ENCODE measurements around the gene THBS3.
A peak's percentile ranks its signal among the peaks of the same experiment; 100 is the strongest.
"Not testable (repeated sequence)": the region's sequence is repeated elsewhere in the genome, so short reads cannot be mapped to it uniquely, and the experiment has no call there.

Gene THBS3

GRCh38 chr1:155235375-155235774 lies 27.7 kb upstream of the THBS3 start:
- not testable (repeated sequence) for H3K27me3 ChIP-seq (ENCODE audit: control insufficient read depth in 1 of 2, insufficient read depth in 2 of 2, low read length in 2 of 2); H3K9me3 ChIP-seq (ENCODE audit: control insufficient read depth in 1 of 2, low read length in 2 of 2); H3K4me1 ChIP-seq (ENCODE audit: control insufficient read depth in 1 of 2, insufficient read depth in 2 of 2, low read length in 2 of 2); H3K9ac ChIP-seq (ENCODE audit: low read depth in 1 of 2, low read length in 2 of 2); H3K27ac ChIP-seq (ENCODE audit: low read depth, low read length); H3K4me3 ChIP-seq (ENCODE audit: low read depth in 1 of 2, low read length in 2 of 2)
- peaks cover 0 to 26% of the 10 kb centered on the region in 2 donors for H3K36me3 ChIP-seq (ENCODE audit: control insufficient read depth in 1 of 2, insufficient read depth in 2 of 2, low read length in 2 of 2)

GRCh38 chr1:155233502-155233901 lies 25.8 kb upstream of the THBS3 start:
- H3K27ac ChIP-seq (ENCODE audit: low read depth, low read length); H3K9me3 ChIP-seq (ENCODE audit: control insufficient read depth in 1 of 2, low read length in 2 of 2); H3K4me3 ChIP-seq (ENCODE audit: low read depth in 1 of 2, low read length in 2 of 2); H3K27me3 ChIP-seq (ENCODE audit: control insufficient read depth in 1 of 2, insufficient read depth in 2 of 2, low read length in 2 of 2); H3K9ac ChIP-seq (ENCODE audit: low read depth in 1 of 2, low read length in 2 of 2); H3K4me1 ChIP-seq (ENCODE audit: control insufficient read depth in 1 of 2, insufficient read depth in 2 of 2, low read length in 2 of 2): not testable (repeated sequence)
- H3K36me3 ChIP-seq (ENCODE audit: control insufficient read depth in 1 of 2, insufficient read depth in 2 of 2, low read length in 2 of 2): peaks cover 0 to 23% of the 10 kb centered on the region in 2 donors

DNA sequence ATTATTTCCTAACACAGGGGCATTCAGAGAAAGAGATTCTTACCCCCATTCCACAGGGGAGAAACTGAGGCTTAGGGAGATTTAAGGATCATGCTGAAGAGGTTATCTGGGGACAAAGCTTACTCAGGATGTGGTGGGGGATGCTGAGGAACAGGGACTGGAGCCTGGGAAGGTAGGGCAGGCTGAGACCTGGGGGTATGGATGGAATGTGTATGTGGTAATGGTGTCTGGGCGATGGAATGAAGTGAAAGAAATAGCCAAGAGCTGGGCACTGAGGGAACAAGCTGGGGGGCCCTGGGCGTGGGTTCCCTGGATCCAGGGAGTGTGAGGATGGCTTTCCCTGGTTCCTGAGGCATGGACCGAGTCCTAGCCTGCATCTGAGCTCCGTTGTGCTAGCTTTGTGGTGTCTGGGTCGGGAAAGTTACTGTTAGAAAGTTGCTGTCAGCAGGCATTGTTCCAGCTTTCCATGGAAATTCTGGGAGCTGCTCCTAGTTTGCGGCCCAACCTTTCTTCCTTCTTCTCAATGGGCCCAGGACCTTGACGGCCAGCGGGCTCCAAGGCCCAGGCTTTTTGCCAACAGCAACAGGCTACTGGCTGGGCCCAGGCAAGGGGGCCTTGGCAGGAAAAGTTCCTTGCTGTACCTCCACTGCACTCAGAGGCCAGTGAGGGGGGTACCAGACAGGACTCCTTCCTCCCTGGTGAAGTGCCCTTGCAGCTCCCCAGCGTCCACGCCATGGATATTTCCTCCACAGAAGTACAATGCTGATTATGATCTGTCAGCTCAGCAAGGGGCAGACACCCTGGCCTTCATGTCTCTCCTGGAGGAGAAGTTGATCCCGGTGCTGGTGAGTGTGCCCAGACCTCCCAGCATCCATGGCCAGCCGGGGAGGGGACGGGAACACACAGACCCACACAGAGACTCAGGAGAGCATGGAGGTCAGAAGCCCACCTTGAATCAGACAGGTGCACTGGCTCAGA lies 24.6 kb upstream of the THBS3 start:
- peaks cover 0 to 18% of the 10 kb centered on the region in 2 donors for H3K36me3 ChIP-seq (ENCODE audit: control insufficient read depth in 1 of 2, insufficient read depth in 2 of 2, low read length in 2 of 2)
- not testable (repeated sequence) for H3K27me3 ChIP-seq (ENCODE audit: control insufficient read depth in 1 of 2, insufficient read depth in 2 of 2, low read length in 2 of 2); H3K9ac ChIP-seq (ENCODE audit: low read depth in 1 of 2, low read length in 2 of 2); H3K27ac ChIP-seq (ENCODE audit: low read depth, low read length); H3K4me3 ChIP-seq (ENCODE audit: low read depth in 1 of 2, low read length in 2 of 2); H3K4me1 ChIP-seq (ENCODE audit: control insufficient read depth in 1 of 2, insufficient read depth in 2 of 2, low read length in 2 of 2); H3K9me3 ChIP-seq (ENCODE audit: control insufficient read depth in 1 of 2, low read length in 2 of 2)

DNA sequence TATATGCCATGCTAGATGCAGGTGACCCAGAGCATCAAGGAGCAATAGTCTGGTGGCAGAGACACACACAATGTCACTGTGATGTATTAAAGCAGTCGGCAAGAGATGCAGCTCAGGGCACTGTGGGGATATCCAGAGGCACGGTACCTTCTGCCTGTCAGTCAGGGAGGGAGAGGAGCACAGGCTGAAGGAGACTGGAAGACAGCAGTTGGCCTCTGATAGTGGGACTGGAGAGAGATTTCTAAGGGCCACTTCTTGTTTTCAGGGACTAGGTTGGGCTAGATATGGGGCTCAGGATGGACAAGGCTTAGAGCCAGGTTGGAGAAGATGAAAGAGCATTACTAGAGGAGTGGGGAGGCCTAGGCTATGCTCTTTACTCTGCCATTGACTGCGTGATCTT lies 23.6 kb upstream of the THBS3 start:
- H3K27ac ChIP-seq (ENCODE audit: low read depth, low read length): not testable (repeated sequence)

GRCh38 chr1:155228096-155228427 lies 20.4 kb upstream of the THBS3 start:
- Histone ChIP-seq H3K9me3 (ENCODE audit: control insufficient read depth in 1 of 2, low read length in 2 of 2) (no peaks in the 10 kb centered on the region), H3K9ac (ENCODE audit: low read depth in 1 of 2, low read length in 2 of 2) (peak overlapping the region; percentile 56 to 80), H3K4me3 (ENCODE audit: low read depth in 1 of 2, low read length in 2 of 2) (peak overlapping the region; percentile 72 to 83), H3K4me1 (ENCODE audit: control insufficient read depth in 1 of 2, insufficient read depth in 2 of 2, low read length in 2 of 2) (peaks cover 9 to 15% of the 10 kb centered on the region in 2 donors), H3K27me3 (ENCODE audit: control insufficient read depth in 1 of 2, insufficient read depth in 2 of 2, low read length in 2 of 2) (no peaks in the 10 kb centered on the region), H3K36me3 (ENCODE audit: control insufficient read depth in 1 of 2, insufficient read depth in 2 of 2, low read length in 2 of 2) (no peaks in the 10 kb centered on the region), H3K27ac (ENCODE audit: low read depth, low read length) (peak overlapping the region; percentile 60)

More for the DNA sequence above, 23.6 kb upstream of the THBS3 start:
- H3K27me3 ChIP-seq (ENCODE audit: control insufficient read depth in 1 of 2, insufficient read depth in 2 of 2, low read length in 2 of 2); H3K9ac ChIP-seq (ENCODE audit: low read depth in 1 of 2, low read length in 2 of 2); H3K36me3 ChIP-seq (ENCODE audit: control insufficient read depth in 1 of 2, insufficient read depth in 2 of 2, low read length in 2 of 2); H3K9me3 ChIP-seq (ENCODE audit: control insufficient read depth in 1 of 2, low read length in 2 of 2); H3K4me3 ChIP-seq (ENCODE audit: low read depth in 1 of 2, low read length in 2 of 2): not testable (repeated sequence)
- peaks cover 8 to 14% of the 10 kb centered on the region in 2 donors for H3K4me1 ChIP-seq (ENCODE audit: control insufficient read depth in 1 of 2, insufficient read depth in 2 of 2, low read length in 2 of 2)

- Histone ChIP-seq H3K4me3 (ENCODE audit: low read depth in 1 of 2, low read length in 2 of 2) (peak overlapping the region; percentile 75 to 83), H3K27me3 (ENCODE audit: control insufficient read depth in 1 of 2, insufficient read depth in 2 of 2, low read length in 2 of 2) (no peaks in the 10 kb centered on the region), H3K9ac (ENCODE audit: low read depth in 1 of 2, low read length in 2 of 2) (peak overlapping the region; percentile 73 to 84), H3K36me3 (ENCODE audit: control insufficient read depth in 1 of 2, insufficient read depth in 2 of 2, low read length in 2 of 2) (no peaks in the 10 kb centered on the region), H3K9me3 (ENCODE audit: control insufficient read depth in 1 of 2, low read length in 2 of 2) (no peaks in the 10 kb centered on the region), H3K4me1 (ENCODE audit: control insufficient read depth in 1 of 2, insufficient read depth in 2 of 2, low read length in 2 of 2) (peaks cover 9 to 15% of the 10 kb centered on the region in 2 donors), H3K27ac (ENCODE audit: low read depth, low read length) (peak overlapping the region; percentile 71)
Observed at GRCh38 chr1:155227261-155228095, 19.8 kb upstream of the THBS3 start.

GRCh38 chr1:155226910-155227260 lies 19.2 kb upstream of the THBS3 start:
- peak overlapping the region; percentile 71 for H3K27ac ChIP-seq (ENCODE audit: low read depth, low read length)
- H3K4me1 ChIP-seq (ENCODE audit: control insufficient read depth in 1 of 2, insufficient read depth in 2 of 2, low read length in 2 of 2): peaks cover 9 to 15% of the 10 kb centered on the region in 2 donors
- no peaks in the 10 kb centered on the region for H3K9me3 ChIP-seq (ENCODE audit: control insufficient read depth in 1 of 2, low read length in 2 of 2)
- no peaks in the 10 kb centered on the region for H3K27me3 ChIP-seq (ENCODE audit: control insufficient read depth in 1 of 2, insufficient read depth in 2 of 2, low read length in 2 of 2)
- peak overlapping the region; percentile 75 to 83 for H3K4me3 ChIP-seq (ENCODE audit: low read depth in 1 of 2, low read length in 2 of 2)
- H3K36me3 ChIP-seq (ENCODE audit: control insufficient read depth in 1 of 2, insufficient read depth in 2 of 2, low read length in 2 of 2): no peaks in the 10 kb centered on the region
- H3K9ac ChIP-seq (ENCODE audit: low read depth in 1 of 2, low read length in 2 of 2): peak overlapping the region; percentile 73 to 84

- no peaks in the 10 kb centered on the region for H3K27me3 ChIP-seq (ENCODE audit: control insufficient read depth in 1 of 2, insufficient read depth in 2 of 2, low read length in 2 of 2)
- H3K9me3 ChIP-seq (ENCODE audit: control insufficient read depth in 1 of 2, low read length in 2 of 2): no peaks in the 10 kb centered on the region
- H3K36me3 ChIP-seq (ENCODE audit: control insufficient read depth in 1 of 2, insufficient read depth in 2 of 2, low read length in 2 of 2): no peaks in the 10 kb centered on the region
- peak overlapping the region; percentile 75 to 83 for H3K4me3 ChIP-seq (ENCODE audit: low read depth in 1 of 2, low read length in 2 of 2)
- H3K27ac ChIP-seq (ENCODE audit: low read depth, low read length): no peak overlapping the region
- peaks cover 9 to 15% of the 10 kb centered on the region in 2 donors for H3K4me1 ChIP-seq (ENCODE audit: control insufficient read depth in 1 of 2, insufficient read depth in 2 of 2, low read length in 2 of 2)
- H3K9ac ChIP-seq (ENCODE audit: low read depth in 1 of 2, low read length in 2 of 2): peak overlapping the region; percentile 73 to 84
Observed at GRCh38 chr1:155226188-155226909, 18.7 kb upstream of the THBS3 start.

DNA sequence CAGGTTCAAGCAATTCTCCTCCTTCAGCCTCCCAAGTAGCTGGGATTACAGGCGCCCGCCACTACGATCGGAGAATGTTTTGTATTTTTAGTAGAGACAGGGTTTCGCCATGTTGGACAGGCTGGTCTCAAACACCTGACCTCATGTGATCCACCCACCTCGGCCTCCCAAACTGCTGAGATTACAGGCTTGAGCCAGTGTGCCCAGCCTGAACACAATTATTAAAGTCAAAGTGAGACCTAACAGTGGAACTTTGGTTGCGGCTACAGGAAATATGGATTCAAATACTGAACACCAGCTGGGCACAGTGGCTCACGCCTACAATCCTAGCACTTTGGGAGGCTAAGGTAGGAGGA lies 17.7 kb upstream of the THBS3 start:
- H3K4me3 ChIP-seq (ENCODE audit: low read depth in 1 of 2, low read length in 2 of 2); H3K27ac ChIP-seq (ENCODE audit: low read depth, low read length); H3K36me3 ChIP-seq (ENCODE audit: control insufficient read depth in 1 of 2, insufficient read depth in 2 of 2, low read length in 2 of 2); H3K9ac ChIP-seq (ENCODE audit: low read depth in 1 of 2, low read length in 2 of 2); H3K27me3 ChIP-seq (ENCODE audit: control insufficient read depth in 1 of 2, insufficient read depth in 2 of 2, low read length in 2 of 2); H3K9me3 ChIP-seq (ENCODE audit: control insufficient read depth in 1 of 2, low read length in 2 of 2): not testable (repeated sequence)
- H3K4me1 ChIP-seq (ENCODE audit: control insufficient read depth in 1 of 2, insufficient read depth in 2 of 2, low read length in 2 of 2): peaks cover 9 to 15% of the 10 kb centered on the region in 2 donors

DNA sequence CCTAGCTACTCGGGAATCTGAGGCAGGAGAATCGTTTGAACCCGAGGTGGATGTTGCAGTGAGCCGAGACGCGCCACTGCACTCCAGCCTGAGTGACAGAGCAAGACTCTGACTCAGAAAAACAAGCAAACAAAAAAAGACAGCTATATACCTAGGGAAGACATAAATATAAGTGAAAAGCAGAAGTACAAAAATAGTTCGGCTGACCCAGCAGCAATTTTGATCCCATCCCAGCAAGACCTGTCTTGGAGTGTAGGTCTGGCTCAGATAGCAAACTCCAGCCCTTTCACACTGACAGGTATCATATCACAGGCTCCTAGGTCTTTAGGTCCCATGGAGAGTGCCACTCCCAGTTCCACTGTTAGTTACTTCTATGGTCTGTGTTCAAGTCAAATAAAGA lies 15.3 kb upstream of the THBS3 start:
- H3K27ac ChIP-seq (ENCODE audit: low read depth, low read length): no peak overlapping the region
- H3K4me1 ChIP-seq (ENCODE audit: control insufficient read depth in 1 of 2, insufficient read depth in 2 of 2, low read length in 2 of 2): peaks cover 19 to 23% of the 10 kb centered on the region in 2 donors

More for the DNA sequence above, 15.3 kb upstream of the THBS3 start:
- Histone ChIP-seq H3K4me3 (ENCODE audit: low read depth in 1 of 2, low read length in 2 of 2) (no peak overlapping the region), H3K27me3 (ENCODE audit: control insufficient read depth in 1 of 2, insufficient read depth in 2 of 2, low read length in 2 of 2) (no peaks in the 10 kb centered on the region), H3K36me3 (ENCODE audit: control insufficient read depth in 1 of 2, insufficient read depth in 2 of 2, low read length in 2 of 2) (no peaks in the 10 kb centered on the region), H3K9me3 (ENCODE audit: control insufficient read depth in 1 of 2, low read length in 2 of 2) (no peaks in the 10 kb centered on the region), H3K9ac (ENCODE audit: low read depth in 1 of 2, low read length in 2 of 2) (no peak overlapping the region)

All from duodenal mucosa (tissue), 2 donors.